DOHH2 (cell line): Measurements from ENCODE around the gene TMEM165.

ENCODE experiments used
- EZH2phosphoT487 ChIP-seq: fragments of 200-600 bp; sonication (generic); IDR thresholded peaks from 2 replicates; pipeline ENCODE4 v1.6.1; 2017; ENCODE audit warnings: borderline replicate concordance, mild to moderate bottlenecking, antibody characterized with exemption, low read length, moderate library complexity, mixed read lengths
- TF ChIP-seq, protein P1 (sequence below): fragments of 200-600 bp; sonication (generic); IDR thresholded peaks from one replicate; pipeline ENCODE4 v1.5.1; 2014; ENCODE audit warnings: antibody characterized with exemption, mild to moderate bottlenecking, low read depth, low read length; ENCODE audit not compliant: poor library complexity, severe bottlenecking

GRCh38 chr4:55365345-55365728 is 30.4 kb upstream of the TMEM165 start:
- TF ChIP-seq, protein P1, sequence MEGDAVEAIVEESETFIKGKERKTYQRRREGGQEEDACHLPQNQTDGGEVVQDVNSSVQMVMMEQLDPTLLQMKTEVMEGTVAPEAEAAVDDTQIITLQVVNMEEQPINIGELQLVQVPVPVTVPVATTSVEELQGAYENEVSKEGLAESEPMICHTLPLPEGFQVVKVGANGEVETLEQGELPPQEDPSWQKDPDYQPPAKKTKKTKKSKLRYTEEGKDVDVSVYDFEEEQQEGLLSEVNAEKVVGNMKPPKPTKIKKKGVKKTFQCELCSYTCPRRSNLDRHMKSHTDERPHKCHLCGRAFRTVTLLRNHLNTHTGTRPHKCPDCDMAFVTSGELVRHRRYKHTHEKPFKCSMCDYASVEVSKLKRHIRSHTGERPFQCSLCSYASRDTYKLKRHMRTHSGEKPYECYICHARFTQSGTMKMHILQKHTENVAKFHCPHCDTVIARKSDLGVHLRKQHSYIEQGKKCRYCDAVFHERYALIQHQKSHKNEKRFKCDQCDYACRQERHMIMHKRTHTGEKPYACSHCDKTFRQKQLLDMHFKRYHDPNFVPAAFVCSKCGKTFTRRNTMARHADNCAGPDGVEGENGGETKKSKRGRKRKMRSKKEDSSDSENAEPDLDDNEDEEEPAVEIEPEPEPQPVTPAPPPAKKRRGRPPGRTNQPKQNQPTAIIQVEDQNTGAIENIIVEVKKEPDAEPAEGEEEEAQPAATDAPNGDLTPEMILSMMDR: no peak
- no peak for TF ChIP-seq EZH2phosphoT487
